HG02981 (cell line): ENCODE data around the gene MACROH2A1.
A peak's percentile ranks its signal among the peaks of the same experiment; 100 is the strongest.

Source experiments
- ATAC-seq: cut with Tn5 transposase; IDR thresholded peaks from one replicate; pipeline ENCODE4 v1.9.1; 2021; ENCODE audit warnings: mild to moderate bottlenecking, moderate library complexity; ENCODE audit not compliant: unreplicated experiment

The MACROH2A1 gene

GRCh38 chr5:135357685-135358084, 41.3 kb downstream of the MACROH2A1 start:
- ATAC-seq = no peak

GRCh38 chr5:135356522-135357318, 42.3 kb downstream of the MACROH2A1 start:
- no peak for ATAC-seq

GRCh38 chr5:135355169-135355568, 43.9 kb downstream of the MACROH2A1 start:
- no peak for ATAC-seq

- ATAC-seq = no peak
Measured at GRCh38 chr5:135353952-135354721, 44.9 kb downstream of the MACROH2A1 start.

- no peak for ATAC-seq
Measured at GRCh38 chr5:135350536-135350935, 48.5 kb downstream of the MACROH2A1 start.

- no peak for ATAC-seq
Measured at GRCh38 chr5:135349886-135350285, 49.1 kb downstream of the MACROH2A1 start.

GRCh38 chr5:135349451-135349850, 49.6 kb downstream of the MACROH2A1 start:
- no peak for ATAC-seq

GRCh38 chr5:135348918-135349317, 50.1 kb downstream of the MACROH2A1 start:
- ATAC-seq = no peak

GRCh38 chr5:135347392-135347791, 51.6 kb downstream of the MACROH2A1 start:
- no peak for ATAC-seq

GRCh38 chr5:135345956-135346731, 52.9 kb downstream of the MACROH2A1 start:
- ATAC-seq = peak; percentile 43

GRCh38 chr5:135344349-135344748, 54.7 kb downstream of the MACROH2A1 start:
- no peak for ATAC-seq

GRCh38 chr5:135343413-135343812, 55.6 kb downstream of the MACROH2A1 start:
- no peak for ATAC-seq

- ATAC-seq = no peak
Measured at GRCh38 chr5:135342551-135342875, 56.5 kb downstream of the MACROH2A1 start.

GRCh38 chr5:135341696-135342550, 57.1 kb downstream of the MACROH2A1 start:
- ATAC-seq = no peak

- no peak for ATAC-seq
Measured at GRCh38 chr5:135341016-135341666, 57.9 kb downstream of the MACROH2A1 start.

- ATAC-seq = no peak
Measured at GRCh38 chr5:135340568-135340967, 58.5 kb downstream of the MACROH2A1 start.

- ATAC-seq = no peak
Measured at GRCh38 chr5:135339623-135340022, 59.4 kb downstream of the MACROH2A1 start.

- ATAC-seq = no peak
Measured at GRCh38 chr5:135339189-135339588, 59.8 kb downstream of the MACROH2A1 start.

GRCh38 chr5:135337064-135337463, 62.0 kb downstream of the MACROH2A1 start:
- ATAC-seq = no peak
